Lung (tissue), 12 donors: Measurements from ENCODE around the gene TANC1. TPM values are rescaled to one million over a fixed set of nuclear protein-coding genes. Genes with fewer than 3 reads are reported as not detected.

ENCODE experiments used
- ATAC-seq: fragments of 200-7000 bp; cut with Tn5 transposase; one replicate; pipeline ENCODE4 v1.9.1; 2020; ENCODE audit warnings: moderate number of reproducible peaks; ENCODE audit not compliant: insufficient read depth, low FRiP score
- DNase-seq, 3 donors: peaks; one replicate each; pipeline ENCODE4 v3.0.0-alpha.2; 2013 to 2017
- H3K27ac ChIP-seq, 2 donors: one replicate each; pipeline ENCODE4 v1.5.1; 2013; ENCODE audit warnings: mild to moderate bottlenecking in 2 of 2, moderate library complexity in 2 of 2, control low read depth in 1 of 2, inconsistent platforms in 1 of 2, low read depth in 1 of 2, low read length in 1 of 2
- H3K27me3 ChIP-seq, 3 donors: one replicate each; pipeline ENCODE4 v1.5.1; 2013; ENCODE audit warnings: low read length in 2 of 3; ENCODE audit not compliant: control insufficient read depth in 3 of 3, insufficient read depth in 3 of 3
- H3K36me3 ChIP-seq, 4 donors: one replicate each; pipeline ENCODE4 v1.5.1; 2013; ENCODE audit warnings: low read length in 4 of 4, mild to moderate bottlenecking in 1 of 4, moderate library complexity in 1 of 4; ENCODE audit not compliant: control insufficient read depth in 4 of 4, insufficient read depth in 4 of 4
- H3K4me1 ChIP-seq, 5 donors: one replicate each; pipeline ENCODE4 v1.5.1; 2013; ENCODE audit warnings: low read length in 5 of 5, mild to moderate bottlenecking in 2 of 5, moderate library complexity in 1 of 5; ENCODE audit not compliant: control insufficient read depth in 5 of 5, insufficient read depth in 5 of 5
- H3K4me3 ChIP-seq: one replicate; pipeline ENCODE4 v1.5.1; 2013; ENCODE audit warnings: mild to moderate bottlenecking, control low read depth, moderate library complexity
- H3K9ac ChIP-seq, 2 donors: one replicate each; pipeline ENCODE4 v1.5.1; 2013; ENCODE audit warnings: low read length in 2 of 2, control low read depth in 1 of 2; ENCODE audit not compliant: insufficient read depth in 1 of 2
- H3K9me3 ChIP-seq, 4 donors: one replicate each; pipeline ENCODE4 v1.5.1; 2013; ENCODE audit warnings: low read length in 3 of 4, mild to moderate bottlenecking in 1 of 4, moderate library complexity in 1 of 4; ENCODE audit not compliant: control insufficient read depth in 4 of 4, insufficient read depth in 3 of 4
- WGBS, 2 donors: extraction: QIAGEN DNeasy Blood & Tissue Kit; methylation state at CpG; one replicate each; pipeline ENCODE4 v1.1.7; 2013; 5-methylcytosine and 5-hydroxymethylcytosine counted together
- polyA plus RNA-seq, 2 donors: library from polyadenylated mRNA; stranded (reverse); fragments of 200-250 nt; gene quantifications; one replicate each; pipeline ENCODE4 v1.2.1, GENCODE V29; 2013
- total RNA-seq, 2 donors: library from RNA; depleted of rRNA in 1 of 2; stranded (reverse); fragments of >200 nt in 1 of 2; gene quantifications; one replicate each; pipeline ENCODE4 v1.2.1, GENCODE V29; 2014 to 2021
- TF ChIP-seq, protein P1 (sequence below): IDR thresholded peaks from 2 replicates; pipeline ENCODE4 v1.5.1; 2012; ENCODE audit warnings: mild to moderate bottlenecking; ENCODE audit errors: control extremely low read depth, extremely low read depth
- donor health status: control.
- donor health status: control.
- donor health status: Bipolar disorder and iron deficiency.
- donor health status: healthy.
- donor health status: DM: yes; HTN: yes; CAD: no.

TANC1 gene
- total and polyA plus RNA-seq, 4 donors, result 14.3 to 99.5 (median 37.3) TPM

DNA sequence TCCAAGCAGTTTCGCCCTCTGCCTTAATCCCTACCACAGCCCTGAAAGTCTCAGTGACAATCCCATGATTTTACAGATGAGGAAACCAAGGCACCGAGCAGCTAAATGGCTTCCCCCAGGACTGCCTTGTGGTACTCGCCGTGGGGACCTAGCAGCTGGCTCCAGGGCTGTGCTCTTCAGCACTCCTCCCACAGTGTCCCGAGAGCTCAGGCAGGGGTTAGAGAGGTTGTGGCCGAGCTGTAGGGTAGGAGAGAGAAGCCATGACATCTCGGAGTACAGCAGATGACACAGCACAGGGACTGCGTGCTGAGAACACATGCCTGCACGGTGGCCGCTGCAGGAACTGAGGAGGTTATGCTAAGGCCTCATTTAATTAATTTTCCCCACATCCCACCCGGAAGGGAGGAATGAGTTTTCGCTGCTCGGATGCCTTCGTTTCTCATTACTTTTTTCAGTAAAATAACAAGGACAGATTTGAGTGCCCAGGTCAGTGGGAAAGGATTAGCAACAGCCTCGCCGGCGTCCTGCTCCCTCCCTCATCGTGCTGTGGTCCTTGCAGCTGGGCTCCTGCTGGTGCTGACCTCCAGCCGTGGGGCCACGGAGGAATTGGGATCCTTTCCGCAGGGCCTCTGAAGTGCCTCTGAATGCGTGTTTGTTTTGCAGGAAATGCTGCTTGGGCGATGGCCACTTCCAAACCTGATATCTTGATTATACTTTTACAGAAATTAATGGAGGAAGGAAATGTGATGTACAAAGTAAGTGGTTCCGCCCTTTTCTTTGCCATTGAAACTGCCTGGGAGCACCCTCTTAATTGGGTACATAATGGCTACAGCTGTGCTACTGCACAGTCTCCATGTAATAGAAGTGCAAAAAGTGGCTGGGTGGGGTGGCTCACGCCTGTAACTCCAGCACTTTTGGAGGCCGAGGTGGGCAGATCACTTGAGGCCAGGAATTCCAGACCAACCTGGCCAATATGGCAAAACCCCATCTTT lies 256.9 kb downstream of the TANC1 start:
- Histone ChIP-seq H3K27ac (peak overlapping the region; percentile 67 to 80), H3K4me3 (no peak overlapping the region), H3K36me3 (peaks cover 12 to 44% (median 37%) of the 10 kb centered on the region in 4 donors), H3K4me1 (peaks cover 0 to 20% (median 0%) of the 10 kb centered on the region in 5 donors), H3K9me3 (peaks cover 0 to 3% (median 0%) of the 10 kb centered on the region in 4 donors), H3K9ac (no peak overlapping the region), H3K27me3 (no peaks in the 10 kb centered on the region)
- TF ChIP-seq, protein P1, sequence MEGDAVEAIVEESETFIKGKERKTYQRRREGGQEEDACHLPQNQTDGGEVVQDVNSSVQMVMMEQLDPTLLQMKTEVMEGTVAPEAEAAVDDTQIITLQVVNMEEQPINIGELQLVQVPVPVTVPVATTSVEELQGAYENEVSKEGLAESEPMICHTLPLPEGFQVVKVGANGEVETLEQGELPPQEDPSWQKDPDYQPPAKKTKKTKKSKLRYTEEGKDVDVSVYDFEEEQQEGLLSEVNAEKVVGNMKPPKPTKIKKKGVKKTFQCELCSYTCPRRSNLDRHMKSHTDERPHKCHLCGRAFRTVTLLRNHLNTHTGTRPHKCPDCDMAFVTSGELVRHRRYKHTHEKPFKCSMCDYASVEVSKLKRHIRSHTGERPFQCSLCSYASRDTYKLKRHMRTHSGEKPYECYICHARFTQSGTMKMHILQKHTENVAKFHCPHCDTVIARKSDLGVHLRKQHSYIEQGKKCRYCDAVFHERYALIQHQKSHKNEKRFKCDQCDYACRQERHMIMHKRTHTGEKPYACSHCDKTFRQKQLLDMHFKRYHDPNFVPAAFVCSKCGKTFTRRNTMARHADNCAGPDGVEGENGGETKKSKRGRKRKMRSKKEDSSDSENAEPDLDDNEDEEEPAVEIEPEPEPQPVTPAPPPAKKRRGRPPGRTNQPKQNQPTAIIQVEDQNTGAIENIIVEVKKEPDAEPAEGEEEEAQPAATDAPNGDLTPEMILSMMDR, result no peak
- DNase-seq (peak in 1 of 3 donors; percentile 37), ATAC-seq (no peak)
- 74 to 82% methylated on average over 26 of the region's 26 CpGs for WGBS, 2 donors

DNA sequence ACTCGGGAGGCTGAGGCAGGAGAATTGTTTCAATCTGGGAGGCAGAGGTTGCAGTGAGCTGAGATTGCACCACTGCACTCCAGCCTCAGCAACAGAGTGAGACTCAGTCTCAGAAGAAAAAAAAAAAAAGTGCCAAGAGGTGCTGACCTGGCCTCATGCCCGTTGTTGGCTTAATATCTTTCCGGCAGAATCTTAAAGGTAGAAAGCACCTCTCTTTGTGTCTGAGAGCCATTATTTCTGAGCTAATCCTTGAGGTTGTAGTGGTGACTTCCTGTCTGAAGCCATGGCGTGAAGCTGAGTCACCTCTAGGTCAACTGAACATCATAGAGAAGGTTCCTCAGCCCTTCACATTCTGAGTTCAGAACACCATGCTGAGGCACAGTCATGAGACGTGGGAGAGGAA lies 257.6 kb downstream of the TANC1 start:
- Histone ChIP-seq H3K9me3 (peaks cover 0 to 3% (median 0%) of the 10 kb centered on the region in 4 donors), H3K4me1 (peaks cover 0 to 23% (median 0%) of the 10 kb centered on the region in 5 donors), H3K27ac (peak overlapping the region; percentile 67 to 80), H3K36me3 (peaks cover 12 to 45% (median 40%) of the 10 kb centered on the region in 4 donors), H3K4me3 (no peak overlapping the region), H3K9ac (no peak overlapping the region), H3K27me3 (no peaks in the 10 kb centered on the region)
- ATAC-seq (peak; percentile 56), DNase-seq (peak in 1 of 3 donors; percentile 37)
- TF ChIP-seq, protein P1, result no peak
- 29% methylated on average over 5 of the region's 5 CpGs for WGBS, 2 donors

DNA sequence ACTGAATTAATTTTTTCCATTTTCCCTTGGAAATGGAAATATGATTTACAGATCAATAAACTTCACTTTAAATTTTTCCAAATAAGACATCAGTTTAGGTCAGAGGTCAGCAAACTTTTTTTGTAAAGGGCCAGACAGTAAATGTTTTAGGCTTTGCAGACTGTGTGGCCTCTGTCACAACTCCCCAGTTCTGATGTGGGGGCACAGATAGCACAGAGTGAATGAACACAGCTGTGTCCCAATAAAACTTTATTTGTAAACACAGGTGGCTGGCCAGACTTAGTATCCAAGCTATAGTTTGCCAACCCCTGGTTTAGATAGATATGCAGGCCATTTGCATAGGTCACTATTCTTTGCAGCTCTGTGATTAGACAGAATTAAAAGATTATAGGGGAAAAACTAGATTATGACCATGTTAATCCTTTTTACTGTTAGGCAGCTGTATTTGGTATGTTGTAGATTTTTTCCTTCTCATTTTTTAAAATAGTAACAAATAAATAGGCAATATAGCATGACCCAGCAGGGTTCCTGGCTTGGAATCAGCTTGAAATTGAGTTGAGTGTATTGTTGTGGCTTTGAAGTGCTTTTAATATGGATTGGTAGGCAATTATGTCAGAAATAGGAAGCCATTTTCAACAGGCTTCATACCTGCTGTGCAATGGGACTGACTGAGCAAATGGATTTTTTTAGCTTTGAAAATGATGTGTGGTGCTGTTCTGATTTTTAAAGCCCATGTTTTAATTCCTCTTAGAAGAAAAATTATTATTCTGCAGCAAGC lies 258.4 kb downstream of the TANC1 start:
- DNase-seq (no peak), ATAC-seq (no peak)
- peaks cover 0 to 23% (median 0%) of the 10 kb centered on the region in 5 donors for H3K4me1 ChIP-seq
- no peaks in the 10 kb centered on the region for H3K27me3 ChIP-seq
- H3K9ac ChIP-seq, result no peak overlapping the region
- peaks cover 12 to 46% (median 36%) of the 10 kb centered on the region in 4 donors for H3K36me3 ChIP-seq
- TF ChIP-seq, protein P1, result no peak
- H3K9me3 ChIP-seq, result peaks cover 0 to 3% (median 0%) of the 10 kb centered on the region in 4 donors
- no peak overlapping the region for H3K4me3 ChIP-seq
- H3K27ac ChIP-seq, result peak overlapping the region; percentile 54 to 75
